H54 (cell line): Measurements from ENCODE around the gene PPP1R3E.
A peak's percentile ranks its signal among the peaks of the same experiment; 100 is the strongest.

Experiments used
- DNase-seq: peaks from one replicate; pipeline ENCODE4 v3.0.0; 2011; ENCODE audit warnings: low spot score, mixed read lengths; ENCODE audit not compliant: insufficient read length
- FAIRE-seq: peaks from 3 replicates; lab custom pipeline; 2011; peaks lifted over from hg19 to GRCh38; lab: Jason Lieb, UNC
- POLR2A ChIP-seq: IDR thresholded peaks from 2 replicates; pipeline ENCODE4 v1.6.1; 2011; ENCODE audit warnings: low read depth, mild to moderate bottlenecking, low read length

The PPP1R3E gene, protein sequence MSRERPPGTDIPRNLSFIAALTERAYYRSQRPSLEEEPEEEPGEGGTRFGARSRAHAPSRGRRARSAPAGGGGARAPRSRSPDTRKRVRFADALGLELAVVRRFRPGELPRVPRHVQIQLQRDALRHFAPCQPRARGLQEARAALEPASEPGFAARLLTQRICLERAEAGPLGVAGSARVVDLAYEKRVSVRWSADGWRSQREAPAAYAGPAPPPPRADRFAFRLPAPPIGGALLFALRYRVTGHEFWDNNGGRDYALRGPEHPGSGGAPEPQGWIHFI

DNA sequence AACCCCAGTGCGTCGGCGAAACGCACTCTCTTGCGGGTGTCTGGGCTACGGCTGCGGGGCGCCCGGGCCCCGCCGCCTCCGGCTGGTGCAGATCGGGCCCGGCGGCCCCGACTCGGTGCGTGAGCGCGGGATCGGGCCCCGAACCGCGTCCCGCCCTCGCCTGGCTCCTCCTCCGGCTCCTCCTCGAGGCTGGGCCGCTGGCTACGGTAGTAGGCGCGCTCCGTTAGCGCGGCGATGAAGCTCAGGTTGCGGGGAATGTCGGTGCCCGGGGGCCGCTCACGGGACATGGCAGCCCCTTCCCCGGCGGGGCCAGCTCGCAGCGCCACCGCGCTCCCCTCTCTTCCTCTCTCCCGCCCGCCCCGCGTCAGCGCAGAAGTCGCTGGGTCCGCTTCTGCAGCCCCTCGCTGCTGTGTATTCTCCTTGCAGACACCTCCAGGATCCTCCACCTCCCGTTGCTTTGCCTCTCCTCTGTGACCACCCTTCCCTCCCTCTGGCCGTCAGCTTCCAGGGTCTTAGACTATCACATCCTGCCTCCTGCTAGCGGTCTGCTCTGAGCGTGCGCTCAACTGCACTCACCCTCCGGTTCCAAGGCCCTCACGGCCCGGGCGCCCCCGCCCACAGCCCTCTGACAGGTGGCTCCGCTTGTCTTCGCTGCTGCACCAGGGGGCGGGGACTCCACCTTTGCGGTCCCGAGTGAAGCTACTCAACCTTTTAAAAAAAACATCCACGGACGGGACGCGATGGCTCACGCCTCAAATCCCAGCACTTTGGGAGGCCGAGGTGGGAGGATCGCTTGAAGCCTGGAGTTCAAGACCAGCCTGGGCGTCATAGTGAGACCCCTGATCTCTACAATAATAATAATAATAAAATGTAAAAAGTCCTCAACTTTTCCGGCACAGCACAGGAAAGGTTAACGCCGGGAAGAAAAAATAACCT is at the start of gene PPP1R3E:
Gene PPP1R3E (minus strand): TSS at position 570 of the 936 bp plus-strand sequence. CDS start 283 bp downstream, at position 287.
- DNase-seq (peak; percentile 30), FAIRE-seq (no peak)
- TF ChIP-seq POLR2A: peak; percentile 17; the same call in 1 of the 2 replicates

DNA sequence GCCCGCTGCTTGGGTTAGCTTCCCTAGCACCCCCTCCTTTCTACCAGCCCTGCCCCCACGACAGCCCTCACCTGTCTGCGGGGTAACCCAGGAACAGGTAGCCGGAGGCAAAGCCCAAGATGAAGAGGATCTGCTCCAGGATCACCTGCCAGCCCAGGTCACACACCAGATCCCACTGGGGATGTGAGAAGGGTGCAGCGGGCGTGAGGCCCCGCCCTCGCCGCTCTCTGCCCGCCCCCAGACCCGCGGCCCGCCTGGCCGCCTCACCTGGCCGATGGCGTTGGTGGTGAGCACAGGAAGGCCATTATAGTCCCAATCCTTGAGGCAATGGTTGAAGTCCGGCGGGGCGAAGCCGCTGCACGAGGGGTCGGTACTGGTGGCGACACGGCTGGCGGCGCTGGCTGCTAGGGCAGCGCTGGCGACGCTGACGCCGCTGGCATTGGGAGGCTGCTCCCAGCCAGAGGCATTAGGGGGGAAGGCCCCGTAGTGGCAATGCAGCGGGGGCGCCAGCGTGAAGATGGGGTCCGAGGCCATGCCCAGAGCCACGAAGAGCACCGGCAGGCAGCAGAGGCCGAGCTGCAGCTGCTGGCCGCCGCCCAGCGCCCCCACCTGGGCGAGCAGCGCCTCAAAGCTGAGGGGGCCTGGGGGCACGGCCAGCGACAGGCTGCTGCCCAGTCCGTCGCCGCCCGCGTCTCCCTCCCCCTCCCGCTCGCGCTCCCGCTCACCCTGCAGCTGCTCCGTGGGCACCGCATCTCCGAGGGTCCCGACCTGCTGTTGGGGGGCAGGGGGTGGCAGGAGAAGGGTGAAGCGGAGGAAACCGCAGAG is 49.2 kb upstream of the PPP1R3E start:
- TF ChIP-seq POLR2A: no peak
- FAIRE-seq: no peak

DNA sequence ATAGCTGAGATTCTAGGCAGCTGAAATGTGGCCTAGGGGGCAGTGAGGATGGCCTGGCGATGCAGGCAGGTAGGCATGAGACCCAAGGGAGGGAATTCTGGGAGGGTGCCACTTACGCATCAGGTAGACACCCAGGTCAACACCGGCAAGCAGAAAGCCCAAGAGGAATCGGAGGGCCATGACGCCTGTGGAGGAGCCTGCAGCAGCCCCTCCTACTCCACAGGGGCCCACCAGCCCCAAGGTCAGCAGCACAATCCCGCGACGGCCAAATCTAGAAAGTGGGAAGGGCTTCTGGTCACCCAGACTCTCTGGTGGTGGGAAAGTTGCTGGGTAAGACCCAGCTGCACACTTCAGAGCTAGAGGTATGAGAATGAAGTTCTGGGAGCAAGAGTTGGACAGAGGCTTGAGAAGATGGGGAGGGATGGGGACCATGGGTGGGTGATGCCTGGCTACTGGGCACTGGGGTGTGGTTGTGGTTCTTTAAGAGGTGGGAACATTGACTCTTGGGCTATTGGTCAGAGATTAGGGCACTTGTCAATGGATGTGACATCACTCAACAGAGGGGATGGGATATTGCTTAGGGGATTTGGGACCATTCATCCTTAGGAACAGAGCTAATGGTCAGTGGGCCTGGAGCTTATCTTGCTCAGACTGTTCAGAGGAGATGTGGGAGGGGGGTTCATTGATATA is 46.6 kb upstream of the PPP1R3E start:
- FAIRE-seq (no peak), DNase-seq (no peak)
- TF ChIP-seq POLR2A: no peak

More for the DNA sequence above, 49.2 kb upstream of the PPP1R3E start:
- no peak for DNase-seq

DNA sequence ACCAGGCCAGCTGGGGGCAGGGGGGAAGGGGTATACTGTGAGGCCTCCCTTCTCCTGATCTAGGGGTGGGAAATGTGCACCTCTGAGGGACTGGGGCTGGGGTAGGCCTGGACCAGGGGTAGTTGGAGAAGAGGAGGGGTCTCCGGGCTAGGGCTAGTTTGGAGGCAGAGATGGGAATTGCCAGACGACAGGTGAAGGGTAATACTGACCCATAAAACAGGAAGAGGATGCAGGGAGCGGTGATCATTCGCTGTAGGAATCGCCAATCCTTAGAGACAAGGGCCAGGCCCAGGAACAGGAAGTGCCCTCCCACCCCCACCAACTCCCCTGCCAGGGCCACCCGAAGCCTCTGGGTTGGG is 45.6 kb upstream of the PPP1R3E start:
- DNase-seq: no peak
- TF ChIP-seq POLR2A: no peak
- FAIRE-seq: no peak

DNA sequence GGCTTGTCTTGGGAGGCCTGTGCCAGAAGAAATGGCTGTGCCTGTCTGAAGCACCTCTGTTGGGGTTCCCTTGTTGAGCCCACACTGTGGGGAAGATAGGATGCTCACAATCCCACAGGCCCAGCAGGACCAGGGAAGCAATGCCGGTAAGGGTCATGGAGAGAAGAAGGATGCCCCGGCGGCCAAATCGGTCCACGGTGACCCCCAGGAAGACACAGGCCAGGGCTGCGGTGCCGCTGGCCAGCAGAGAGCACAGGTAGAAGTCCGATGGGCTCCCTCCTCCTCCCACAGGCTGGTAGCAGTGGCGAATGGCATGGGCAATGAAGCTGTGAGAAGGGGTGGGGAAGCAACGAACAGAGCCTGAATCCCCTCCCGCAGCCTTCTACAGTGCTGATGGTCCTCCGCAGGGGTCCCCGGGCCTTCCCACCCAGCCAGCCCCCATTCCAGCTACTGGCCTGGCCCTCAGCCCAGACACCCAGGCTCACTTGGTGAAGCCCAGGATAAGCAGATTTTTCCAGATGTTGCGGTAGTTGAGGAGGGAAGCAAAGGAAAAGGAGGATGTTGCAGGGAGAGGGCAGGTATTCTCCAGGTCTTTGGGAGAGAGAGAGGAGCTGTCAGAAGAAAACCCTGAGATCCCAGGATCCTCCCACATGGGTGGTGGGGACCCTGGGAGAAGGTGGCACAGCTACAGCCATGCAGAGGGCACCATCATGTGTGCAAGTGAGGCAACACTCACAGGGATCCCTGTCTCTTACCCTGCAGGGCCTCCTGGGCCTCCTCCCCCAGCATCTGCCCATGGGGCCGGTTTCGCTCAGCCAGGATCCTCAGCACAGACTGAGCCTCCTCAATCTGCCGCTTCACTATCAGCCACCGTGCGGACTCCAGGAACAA is 45.0 kb upstream of the PPP1R3E start:
- TF ChIP-seq POLR2A: no peak
- DNase-seq (no peak), FAIRE-seq (no peak)

DNA sequence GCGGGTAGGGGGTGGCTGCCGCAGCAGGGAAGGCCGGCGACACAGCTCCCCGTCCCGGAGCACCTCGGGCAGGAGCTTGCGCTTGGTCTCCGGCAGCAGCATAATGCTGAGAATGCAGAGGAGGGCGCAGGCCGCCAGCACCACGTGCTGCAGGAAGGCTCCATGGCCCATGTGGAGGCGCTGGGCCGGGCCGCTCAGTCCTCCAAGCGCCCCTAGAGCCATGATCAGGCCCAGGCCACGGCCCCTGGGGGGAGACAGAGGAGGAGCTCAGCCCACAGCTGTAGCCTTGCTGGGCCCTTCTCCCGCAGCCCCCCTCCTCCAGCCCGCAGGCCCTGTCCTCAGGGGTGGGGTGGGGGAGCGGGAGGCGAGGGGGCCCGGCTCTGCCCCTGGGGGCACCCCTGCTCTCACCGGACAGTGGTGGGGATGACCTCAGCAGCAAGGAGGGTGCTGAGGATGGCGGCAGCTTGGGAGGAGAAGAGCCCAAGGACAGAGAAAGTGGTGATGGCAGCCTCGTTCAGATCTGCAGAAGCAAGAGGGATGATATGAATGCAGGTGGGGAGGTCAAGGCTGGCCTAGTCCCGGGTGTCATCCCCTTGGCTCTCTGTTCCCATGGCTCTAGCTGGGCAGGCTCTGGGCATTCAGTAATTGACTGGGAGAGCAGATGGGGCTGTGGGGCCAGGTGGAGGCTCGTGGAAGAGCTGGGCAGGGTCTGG is 44.2 kb upstream of the PPP1R3E start:
- no peak for FAIRE-seq
- DNase-seq: no peak
- no peak for TF ChIP-seq POLR2A

DNA sequence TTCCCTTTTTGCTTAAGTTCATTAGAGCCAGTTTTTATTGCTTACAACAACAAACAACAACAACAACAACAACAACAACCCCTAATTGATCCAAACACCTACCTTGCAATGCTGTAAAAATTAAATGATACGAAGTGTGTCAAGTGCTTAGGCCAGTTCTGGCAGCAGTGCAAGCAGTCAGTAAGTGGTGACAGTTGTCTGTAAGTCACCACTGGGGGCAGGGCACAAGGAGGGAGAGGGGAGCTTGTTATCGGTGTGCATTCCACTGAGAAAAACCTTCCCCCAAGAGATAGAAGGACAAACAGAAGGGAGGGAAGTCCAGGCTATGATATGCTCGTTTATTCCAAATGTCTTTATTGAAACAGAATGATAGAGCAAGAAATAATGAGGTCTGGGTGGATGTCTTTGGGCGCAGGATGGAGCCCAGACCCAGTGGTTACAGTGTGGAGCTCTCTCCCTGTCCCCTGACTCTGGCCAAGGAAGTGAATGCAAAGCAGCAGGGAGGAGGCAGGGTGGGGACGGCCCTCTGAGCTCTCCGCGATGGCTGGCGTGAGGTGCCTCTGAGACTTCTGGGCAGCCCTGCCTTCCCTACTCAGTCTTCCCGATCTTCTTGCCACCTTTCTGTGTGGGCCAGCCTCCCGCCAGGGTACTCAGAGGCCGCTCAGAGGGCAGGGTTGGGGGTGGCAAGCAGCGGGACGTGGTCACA is 43.5 kb upstream of the PPP1R3E start:
- TF ChIP-seq POLR2A: no peak
- FAIRE-seq: no peak
- DNase-seq: no peak

DNA sequence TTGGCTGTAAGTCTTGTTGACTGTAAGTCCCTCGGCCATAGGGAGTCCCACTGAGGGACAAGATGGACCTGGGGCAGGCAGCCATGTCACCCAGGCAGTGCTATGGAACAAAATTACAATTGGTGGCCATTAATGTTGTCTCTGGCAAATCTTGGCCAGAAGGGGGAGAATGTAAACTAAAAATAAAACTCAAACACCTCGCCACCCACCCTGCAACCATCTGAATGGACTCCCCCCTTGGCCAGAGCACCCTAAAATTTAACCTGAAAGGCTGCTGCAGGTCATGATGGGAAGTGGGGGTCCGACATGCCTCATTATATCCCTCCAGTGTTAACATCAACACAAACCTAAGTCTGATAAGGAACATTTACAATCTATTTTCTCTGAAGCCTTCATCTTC is 41.8 kb upstream of the PPP1R3E start:
- DNase-seq (no peak), FAIRE-seq (no peak)
- no peak for TF ChIP-seq POLR2A

DNA sequence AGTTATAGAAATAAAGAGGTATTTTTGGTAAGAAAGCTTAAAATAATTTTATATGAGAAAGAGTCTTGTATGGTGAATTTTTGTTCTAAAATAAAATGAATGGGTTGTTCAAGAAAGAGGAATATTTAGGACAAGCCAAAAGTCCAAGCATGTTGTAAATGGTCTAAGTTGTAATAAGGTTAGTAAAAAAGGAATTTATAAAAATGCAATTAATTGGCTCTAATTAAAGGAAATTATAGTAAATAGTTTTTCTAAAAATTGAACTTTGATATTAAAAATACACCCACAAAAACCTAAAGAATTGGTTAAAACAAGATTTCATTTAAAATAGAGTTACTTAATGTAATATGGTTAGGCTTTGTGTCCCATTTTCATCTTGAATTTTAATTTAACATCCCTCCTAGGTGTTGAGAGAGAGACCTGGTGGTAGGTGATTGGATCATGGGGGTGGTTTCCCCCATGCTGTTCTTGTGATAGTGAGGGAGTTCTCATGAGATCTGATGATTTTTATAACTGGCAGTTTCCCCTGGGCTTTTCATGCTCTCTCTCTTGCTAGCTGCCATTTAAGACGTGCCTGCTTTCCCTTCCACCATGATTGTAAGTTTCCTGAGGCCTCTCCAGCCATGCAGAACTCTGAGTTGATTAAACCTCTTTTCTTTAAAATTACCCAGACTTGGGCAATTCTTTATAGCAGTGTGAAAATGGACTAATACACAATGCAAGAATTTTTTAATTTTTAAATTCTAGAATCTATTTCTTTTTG is 37.0 kb upstream of the PPP1R3E start:
- TF ChIP-seq POLR2A: no peak
- DNase-seq (no peak), FAIRE-seq (no peak)

DNA sequence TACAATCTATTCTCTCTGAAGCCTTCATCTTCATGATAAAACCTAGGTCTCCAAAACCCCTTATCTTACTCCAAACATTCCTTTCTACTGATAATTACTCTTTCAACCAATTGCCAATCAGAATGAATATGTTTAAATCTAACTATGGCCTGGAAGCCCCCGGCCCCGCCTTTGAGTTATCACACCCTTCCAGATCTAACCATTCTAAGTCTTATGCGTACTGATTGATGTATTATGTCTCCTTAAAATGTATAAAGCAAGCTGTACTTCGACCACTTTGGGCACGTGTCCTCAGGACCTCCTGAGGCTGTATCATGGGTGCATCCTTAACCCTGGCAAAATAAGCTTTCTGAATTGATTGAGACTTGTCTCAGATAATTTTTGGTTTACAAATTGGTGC is 33.0 kb upstream of the PPP1R3E start:
- DNase-seq: no peak
- no peak for TF ChIP-seq POLR2A
- no peak for FAIRE-seq
